ENCODE measurements around the gene LRRN4CL.
"Not testable (repeated sequence)": the region's sequence is repeated elsewhere in the genome, so short reads cannot be mapped to it uniquely, and the experiment has no call there.

LRRN4CL gene

GRCh38 chr11:62689421-62690183 is at the start of gene LRRN4CL:
Gene LRRN4CL (minus strand): TSS chr11:62689530. CDS start chr11:62688508, 1,022 bp downstream.
- no peak for DNase-seq (ENCODE audit: low read depth)

- DNase-seq (ENCODE audit: low read depth) = no peak
Measured at GRCh38 chr11:62737196-62737595, 47.9 kb upstream of the LRRN4CL start.

- no peak for DNase-seq (ENCODE audit: low read depth)
Measured at GRCh38 chr11:62732830-62733229, 43.5 kb upstream of the LRRN4CL start.

- not testable (repeated sequence) for DNase-seq (ENCODE audit: low read depth)
Measured at GRCh38 chr11:62730076-62730475, 40.7 kb upstream of the LRRN4CL start.

GRCh38 chr11:62728171-62728988 is 39.0 kb upstream of the LRRN4CL start, which contains the start of gene TTC9C:
Gene TTC9C (plus strand): TSS chr11:62728486. CDS start chr11:62728849, 363 bp downstream.
- DNase-seq (ENCODE audit: low read depth) = peak; percentile 79

GRCh38 chr11:62727872-62728170 is 38.5 kb upstream of the LRRN4CL start:
- DNase-seq (ENCODE audit: low read depth) = peak; percentile 81

GRCh38 chr11:62727165-62727871 is 38.0 kb upstream of the LRRN4CL start, which contains the start of gene HNRNPUL2:
Gene HNRNPUL2 (minus strand): TSS chr11:62727457. CDS start chr11:62727156, 301 bp downstream.
- peak; percentile 98 for DNase-seq (ENCODE audit: low read depth)

GRCh38 chr11:62726915-62727164 is 37.5 kb upstream of the LRRN4CL start:
- DNase-seq (ENCODE audit: low read depth) = peak; percentile 13

GRCh38 chr11:62726156-62726914 is 37.0 kb upstream of the LRRN4CL start:
- no peak for DNase-seq (ENCODE audit: low read depth)

GRCh38 chr11:62725646-62726045 is 36.3 kb upstream of the LRRN4CL start:
- DNase-seq (ENCODE audit: low read depth) = no peak

GRCh38 chr11:62724171-62724570 is 34.8 kb upstream of the LRRN4CL start:
- DNase-seq (ENCODE audit: low read depth) = no peak

GRCh38 chr11:62721994-62722393 is 32.7 kb upstream of the LRRN4CL start:
- no peak for DNase-seq (ENCODE audit: low read depth)

- DNase-seq (ENCODE audit: low read depth) = no peak
Measured at GRCh38 chr11:62719302-62719978, 30.1 kb upstream of the LRRN4CL start.

- DNase-seq (ENCODE audit: low read depth) = no peak
Measured at GRCh38 chr11:62716816-62717215, 27.5 kb upstream of the LRRN4CL start.

GRCh38 chr11:62716206-62716605 is 26.9 kb upstream of the LRRN4CL start:
- no peak for DNase-seq (ENCODE audit: low read depth)

GRCh38 chr11:62715150-62716130 is 26.1 kb upstream of the LRRN4CL start:
- no peak for DNase-seq (ENCODE audit: low read depth)

- no peak for DNase-seq (ENCODE audit: low read depth)
Measured at GRCh38 chr11:62713343-62713742, 24.0 kb upstream of the LRRN4CL start.

- no peak for DNase-seq (ENCODE audit: low read depth)
Measured at GRCh38 chr11:62712861-62713260, 23.5 kb upstream of the LRRN4CL start.

- DNase-seq (ENCODE audit: low read depth) = no peak
Measured at GRCh38 chr11:62712276-62712812, 23.0 kb upstream of the LRRN4CL start.

GRCh38 chr11:62710001-62710345 is 20.6 kb upstream of the LRRN4CL start:
- DNase-seq (ENCODE audit: low read depth) = no peak

Data from stimulated activated CD4-positive, alpha-beta T cell treated with anti-CD3 and anti-CD28 coated beads, Interleukin-2, amount 100 ng/mL, for 4 hours (primary cell).